DMS53 (cell line): ENCODE results near the gene CCDC83.
"Not testable (repeated sequence)": the region's sequence is repeated elsewhere in the genome, so short reads cannot be mapped to it uniquely, and the experiment has no call there.

ENCODE experiments used
- DNase-seq: peaks from one replicate; lab custom pipeline; 2025; lab: John Stamatoyannopoulos, UW

The CCDC83 gene

DNA sequence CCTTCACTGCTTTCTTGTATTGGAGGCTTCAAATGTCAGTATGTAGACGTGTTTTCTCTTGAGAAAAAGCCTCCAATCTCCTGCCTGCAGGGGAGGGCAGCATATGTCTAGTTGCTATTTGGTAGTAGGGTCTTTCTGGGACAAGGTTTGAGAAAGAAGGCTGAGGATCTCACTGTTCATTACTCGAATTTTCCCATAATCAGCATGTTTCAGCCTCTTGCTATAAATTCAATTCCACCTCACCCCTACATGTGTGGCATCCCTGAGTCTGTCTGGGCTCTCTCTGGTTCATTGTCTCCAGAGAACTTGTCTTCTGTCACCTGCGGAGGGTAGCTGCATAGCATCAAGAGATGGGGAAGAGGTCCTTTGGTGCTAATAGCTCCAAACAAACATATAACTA is 19.5 kb upstream of the CCDC83 start:
- DNase-seq: no peak

DNA sequence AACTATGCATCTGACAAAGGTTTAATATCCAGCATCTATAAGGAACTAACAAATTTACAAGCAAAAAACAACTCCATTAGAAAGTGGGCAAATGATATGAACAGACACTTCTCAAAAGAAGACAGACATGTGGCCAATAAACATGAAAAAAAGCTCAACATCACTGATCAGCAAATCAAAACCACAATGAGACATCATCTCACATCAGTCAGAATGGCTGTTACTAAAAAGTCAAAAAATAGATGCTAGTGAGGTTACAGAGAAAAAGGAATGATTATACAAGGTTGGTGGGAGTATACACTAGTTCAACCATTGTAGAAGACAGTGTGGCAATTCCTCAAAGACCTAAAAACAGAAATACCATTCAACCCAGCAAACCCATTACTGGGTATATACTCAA is 14.3 kb upstream of the CCDC83 start:
- DNase-seq: not testable (repeated sequence)

DNA sequence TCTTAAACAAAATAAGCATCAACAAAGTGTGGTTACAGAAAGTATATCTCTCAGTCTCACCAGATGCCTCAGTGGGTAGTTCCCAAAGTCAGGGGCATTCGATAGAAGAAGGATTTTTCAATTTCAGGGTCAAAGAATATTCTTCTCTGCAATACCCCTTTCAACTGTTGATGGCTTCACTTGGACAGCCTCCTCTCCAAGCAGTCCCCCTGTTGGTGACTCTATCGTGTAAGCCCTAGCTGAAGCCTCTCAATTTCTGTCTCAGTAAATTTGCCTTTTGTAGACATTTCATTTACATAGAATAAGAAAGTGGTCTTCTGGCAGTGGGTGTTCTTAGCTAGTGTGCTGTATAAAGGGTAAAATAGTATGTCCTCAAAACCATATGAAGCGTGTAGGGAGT is 11.3 kb upstream of the CCDC83 start:
- peak; percentile 36 for DNase-seq

DNA sequence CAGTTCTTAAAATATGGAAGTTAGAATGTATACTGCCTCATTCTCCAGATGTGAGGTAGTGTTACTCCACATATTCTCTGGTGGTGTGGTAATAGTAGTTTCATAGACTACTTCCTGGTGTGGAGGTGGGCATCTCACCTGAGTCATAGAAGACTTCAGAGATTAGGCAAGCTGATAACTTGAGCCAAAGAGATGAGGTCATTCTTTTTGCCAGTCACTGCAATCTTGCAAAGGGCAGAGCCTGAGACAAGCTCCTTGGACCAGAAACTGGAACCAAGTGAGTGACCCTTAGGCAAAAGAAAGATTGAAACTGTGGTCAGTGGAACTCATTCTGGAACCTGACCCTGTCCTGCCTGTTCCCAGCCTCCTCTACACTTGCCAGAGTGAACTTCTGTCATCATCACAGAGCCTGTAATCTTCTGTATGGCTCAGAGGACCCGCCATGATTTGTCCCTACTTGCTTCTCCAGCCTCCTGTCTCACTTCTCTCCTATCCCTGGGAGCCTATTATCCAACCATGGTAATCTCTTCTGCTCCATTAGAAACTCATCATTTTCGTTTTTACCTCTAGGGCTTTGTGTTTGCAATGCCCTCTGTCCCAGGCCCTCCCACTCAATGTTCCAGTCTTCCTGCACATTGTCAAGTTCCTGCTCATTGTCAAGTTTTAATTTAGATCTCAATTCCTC is 10.6 kb upstream of the CCDC83 start:
- DNase-seq: peak; percentile 82

DNA sequence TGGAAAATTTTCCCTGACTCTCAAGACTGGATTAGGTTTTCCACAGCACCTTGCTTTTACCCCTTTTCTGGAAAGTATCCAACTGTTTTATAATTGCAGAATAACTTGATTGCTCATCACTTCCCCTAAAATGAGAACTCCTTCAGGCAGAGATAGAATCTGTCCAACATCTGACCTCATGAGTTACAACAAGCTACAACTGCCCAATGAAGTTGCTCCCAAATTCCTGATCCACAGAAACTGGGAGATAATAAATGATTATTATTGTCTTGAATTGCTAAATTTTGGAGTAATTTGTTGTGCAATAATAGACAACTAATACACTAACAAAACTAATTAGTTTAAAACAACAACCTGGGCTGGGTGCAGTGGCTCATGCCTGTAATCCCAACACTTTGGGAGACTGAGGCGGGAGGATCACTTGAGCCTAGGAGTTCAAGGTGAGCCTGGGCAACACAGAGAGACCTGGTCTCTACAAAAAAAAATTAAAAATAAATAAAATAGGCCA is 10.0 kb upstream of the CCDC83 start:
- DNase-seq: no peak

DNA sequence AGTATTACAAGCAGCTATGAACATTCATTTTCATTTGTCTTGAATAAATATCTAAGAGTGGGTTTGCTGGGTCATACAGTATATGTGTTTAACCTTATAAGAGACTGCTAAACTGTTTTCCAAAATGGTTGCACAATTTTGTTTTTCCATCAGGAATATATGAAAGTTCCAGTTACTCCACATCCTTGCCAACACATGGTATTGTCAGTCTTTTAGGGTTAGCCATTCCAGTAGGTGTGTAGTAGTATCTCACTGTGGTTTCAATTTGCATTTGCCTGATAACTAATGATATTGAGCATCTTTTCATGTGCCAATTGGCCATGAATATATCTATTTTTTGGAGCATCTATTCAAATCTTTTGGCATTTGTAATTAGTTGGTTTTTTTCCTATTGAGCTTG is 7.7 kb upstream of the CCDC83 start:
- no peak for DNase-seq

DNA sequence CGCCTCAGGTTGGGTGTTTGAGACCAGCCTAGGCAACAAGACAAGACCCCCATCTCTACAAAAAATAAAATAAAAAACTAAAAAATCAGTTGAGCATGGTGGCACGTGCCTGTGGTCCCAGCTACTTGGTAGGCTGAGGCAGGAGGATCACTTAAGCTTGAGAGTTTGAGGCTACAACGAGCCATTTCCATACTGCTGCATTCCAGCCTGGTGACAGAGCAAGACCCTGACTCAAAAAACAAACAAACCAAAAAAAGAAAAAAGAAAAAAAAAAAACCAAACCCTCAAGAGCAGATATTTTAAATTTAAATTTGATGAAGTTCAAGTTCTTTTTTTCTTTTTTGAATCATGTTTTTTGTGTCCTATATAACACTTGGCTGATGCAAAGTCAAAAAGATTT is 7.2 kb upstream of the CCDC83 start:
- no peak for DNase-seq

DNA sequence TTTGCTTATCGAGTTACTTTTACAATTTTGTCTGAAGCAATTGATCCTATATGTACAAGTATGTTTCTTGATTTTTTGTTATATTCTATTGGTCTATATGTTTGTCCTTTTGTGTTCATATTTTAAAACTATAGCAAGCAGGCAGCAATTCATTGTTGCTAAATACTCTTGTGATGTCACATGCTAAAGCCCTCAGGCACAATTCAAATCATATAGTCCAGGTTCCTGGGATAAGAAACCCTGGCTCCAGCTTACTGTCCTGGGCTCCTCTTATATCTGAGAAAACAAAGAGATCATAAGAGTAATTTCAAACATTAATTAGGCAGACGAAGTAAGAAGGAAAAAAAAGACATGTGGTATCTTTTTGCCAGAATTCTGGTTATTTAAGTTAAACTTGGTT is 6.6 kb upstream of the CCDC83 start:
- DNase-seq: no peak

DNA sequence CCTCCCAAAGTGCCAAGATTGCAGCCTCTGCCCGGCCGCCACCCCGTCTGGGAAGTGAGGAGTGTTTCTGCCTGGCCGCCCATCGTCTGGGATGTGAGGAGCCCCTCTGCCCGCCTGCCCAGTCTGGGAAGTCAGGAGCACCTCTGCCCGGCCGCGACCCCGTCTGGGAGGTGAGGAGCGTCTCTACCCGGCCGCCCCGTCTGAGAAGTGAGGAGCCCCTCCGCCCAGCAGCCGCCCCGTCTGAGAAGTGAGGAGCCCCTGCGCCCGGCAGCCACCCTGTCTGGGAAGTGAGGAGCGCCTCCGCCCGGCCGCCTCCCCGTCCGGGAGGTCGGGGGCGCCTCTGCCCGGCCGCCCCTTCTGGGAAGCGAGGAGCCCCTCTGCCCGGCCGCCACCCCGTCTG is 2.4 kb upstream of the CCDC83 start:
- DNase-seq: not testable (repeated sequence)

DNA sequence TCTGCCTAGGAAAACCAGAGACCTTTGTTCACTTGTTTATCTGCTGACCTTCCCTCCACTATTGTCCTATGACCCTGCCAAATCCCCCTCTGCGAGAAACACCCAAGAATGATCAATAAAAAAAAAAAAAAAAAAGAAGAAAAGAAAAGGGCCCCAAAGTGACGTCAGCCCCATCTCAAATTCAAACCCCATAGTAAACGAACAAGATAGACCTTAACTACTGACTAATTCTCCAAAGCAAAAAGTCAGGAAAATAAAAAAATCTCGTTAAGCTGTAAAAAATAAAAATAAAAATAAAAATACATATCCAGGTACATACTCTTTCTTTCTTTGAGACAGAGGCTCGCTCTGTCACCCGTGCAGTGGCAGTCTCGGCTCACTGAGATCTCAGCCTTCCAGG is 1.6 kb upstream of the CCDC83 start:
- DNase-seq: not testable (repeated sequence)

DNA sequence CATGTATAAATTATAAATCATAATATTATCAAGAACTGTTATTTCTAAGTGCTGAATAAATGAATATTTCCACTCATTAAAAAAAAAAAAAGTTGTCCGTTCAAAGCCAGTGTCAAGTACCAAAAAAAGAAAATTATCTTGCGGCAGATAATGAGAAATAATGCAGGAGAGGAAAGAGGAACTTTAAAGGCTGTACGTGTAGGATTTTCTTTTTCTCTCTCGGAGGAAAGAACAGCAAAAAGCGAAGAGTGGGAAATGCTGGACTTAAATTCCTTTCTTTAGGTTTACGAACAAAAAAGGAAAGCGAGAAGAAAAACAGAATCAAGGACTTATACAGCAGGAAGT is 999 bp upstream of the CCDC83 start:
- DNase-seq: no peak

DNA sequence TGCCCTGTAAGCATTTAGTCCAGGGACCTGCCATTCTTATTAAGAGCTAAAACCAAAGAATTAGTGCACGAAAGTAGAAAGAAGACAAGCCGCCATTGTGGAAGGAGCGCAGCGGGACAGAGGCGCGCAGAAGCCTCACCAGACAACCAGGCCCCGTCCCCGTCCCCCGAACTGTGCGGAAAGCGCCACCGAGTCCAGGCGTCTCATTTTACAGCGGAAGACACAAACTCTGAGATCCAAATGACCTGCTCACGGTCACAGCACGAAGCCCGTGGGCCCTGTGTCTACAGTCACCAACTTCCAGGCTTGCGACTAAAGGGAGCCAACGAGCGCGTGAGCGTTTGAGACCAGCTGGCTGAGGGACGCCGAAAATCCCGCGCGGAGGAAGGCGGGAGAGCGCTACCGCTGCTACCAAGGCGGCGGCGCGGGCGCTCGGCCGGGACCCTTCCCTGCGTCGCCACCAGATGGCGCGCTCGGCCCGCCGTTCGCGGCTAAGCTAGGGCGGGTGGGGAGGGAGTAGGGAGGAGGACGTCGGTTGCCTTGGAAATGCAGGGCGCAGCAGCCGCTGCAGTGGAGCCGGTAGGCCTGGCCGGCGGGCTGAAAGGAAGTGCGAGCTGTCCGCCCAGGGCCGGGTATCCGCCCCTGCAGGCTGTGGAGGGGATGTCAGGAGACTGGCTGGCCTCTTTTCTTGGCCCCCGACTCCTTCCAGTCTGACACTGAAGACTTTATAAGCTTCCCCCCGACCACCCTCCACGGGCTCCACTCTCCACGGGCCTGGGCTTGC is 434 bp upstream of the CCDC83 start:
- DNase-seq: peak; percentile 100

DNA sequence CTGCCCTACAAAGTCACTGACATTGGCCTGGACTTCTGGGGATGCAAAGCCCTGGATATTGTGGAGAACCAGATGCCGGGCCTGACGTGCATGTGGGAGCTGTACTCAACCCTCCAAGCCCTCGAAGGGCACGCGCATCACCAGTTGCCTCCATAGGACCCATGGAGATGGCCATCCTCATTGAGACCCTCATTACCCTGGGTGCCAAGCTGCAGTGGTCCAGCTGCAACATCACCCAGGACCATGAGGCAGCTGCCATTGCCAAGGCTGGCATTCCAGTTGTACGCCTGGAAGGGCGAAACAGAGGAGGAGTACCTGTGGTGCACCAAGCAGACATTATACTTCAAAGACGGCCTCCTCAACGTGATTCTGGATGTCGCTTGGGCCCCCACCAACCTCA is 1.9 kb downstream of the CCDC83 start:
- DNase-seq: no peak

DNA sequence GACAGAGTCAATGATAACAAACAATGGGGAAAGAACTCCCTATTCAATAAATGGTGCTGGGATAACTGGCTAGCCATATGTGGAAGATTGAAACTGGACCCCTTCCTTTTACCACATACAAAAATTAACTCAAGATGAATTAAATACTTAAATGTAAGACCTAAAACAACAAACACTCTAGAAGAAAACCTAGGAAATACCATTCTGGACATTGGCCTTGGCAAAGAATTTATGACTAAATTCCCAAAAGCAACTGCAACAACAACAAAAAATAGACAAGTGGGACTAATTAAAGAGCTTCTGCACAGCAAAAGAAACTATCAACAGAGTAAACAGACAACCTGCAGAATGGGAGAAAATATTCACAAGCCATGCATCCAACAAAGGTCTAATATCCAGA is 4.4 kb downstream of the CCDC83 start:
- not testable (repeated sequence) for DNase-seq

DNA sequence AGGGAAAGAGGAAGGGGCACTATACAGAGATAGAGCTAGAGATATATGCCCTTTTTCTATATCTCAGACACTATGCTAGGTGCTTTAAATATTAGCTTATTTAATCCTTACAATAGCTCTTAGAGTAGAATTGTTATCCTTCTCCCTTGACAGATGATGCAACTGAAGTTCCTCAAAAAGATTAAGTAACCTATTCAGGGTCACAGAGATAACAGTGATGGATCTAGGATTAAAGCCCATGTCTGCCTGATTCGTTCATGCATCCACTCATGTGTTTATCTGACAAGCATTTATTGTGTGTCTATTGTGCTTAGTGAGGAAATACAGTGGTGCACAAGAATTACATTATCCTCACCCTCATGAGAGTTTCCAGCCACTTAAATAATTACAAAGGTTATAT is 8.7 kb downstream of the CCDC83 start:
- DNase-seq: no peak

DNA sequence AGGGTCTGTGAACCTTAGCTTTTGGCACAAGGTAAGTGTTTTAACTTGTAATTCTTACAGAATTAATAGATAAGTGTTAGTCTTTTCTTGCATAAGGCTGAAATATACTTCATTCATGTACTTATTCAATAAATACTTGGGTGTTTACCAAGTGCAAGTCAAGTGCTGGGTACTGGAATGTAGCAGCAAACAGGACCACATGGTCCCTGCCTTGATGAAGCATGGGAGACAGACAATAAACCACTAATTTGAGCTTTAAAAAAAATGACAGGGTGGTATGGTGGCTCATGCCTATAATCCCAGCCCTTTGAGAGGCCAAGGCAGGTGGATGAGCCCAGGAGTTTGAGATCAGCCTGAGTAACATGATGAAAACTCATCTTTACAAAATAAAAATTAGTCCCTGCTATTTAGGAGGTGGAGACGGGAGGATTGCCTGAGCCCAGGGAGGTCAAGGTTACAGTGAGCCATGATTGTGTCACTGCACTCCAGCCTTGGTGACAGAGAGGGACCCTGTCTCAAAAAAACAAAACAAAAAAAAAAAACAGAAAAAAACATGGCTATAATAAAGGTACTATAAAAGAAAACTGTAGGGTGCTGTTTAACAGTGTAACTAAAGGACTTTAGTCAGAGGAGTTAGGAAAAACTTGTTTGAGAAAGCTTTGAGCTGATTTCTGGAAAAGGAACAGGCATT is 11.1 kb downstream of the CCDC83 start:
- DNase-seq: no peak

DNA sequence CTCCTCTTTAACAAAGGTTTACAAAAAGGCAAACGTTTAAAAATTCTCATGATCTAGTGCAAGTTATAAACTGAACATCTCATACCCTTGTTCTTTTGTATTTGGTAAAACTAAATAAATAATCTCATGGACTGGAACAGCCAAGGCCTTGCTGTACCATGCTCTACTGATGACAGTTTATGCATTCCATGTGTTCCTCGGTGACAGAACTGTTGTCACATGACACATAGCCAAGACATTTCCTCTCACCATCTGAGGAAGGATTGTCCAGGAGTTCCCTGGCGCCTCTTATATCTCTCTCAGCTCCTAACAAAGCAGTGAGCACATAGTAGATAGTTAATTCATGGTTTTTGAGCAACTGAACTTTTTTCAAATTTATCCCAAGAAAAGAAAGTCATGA is 12.6 kb downstream of the CCDC83 start:
- DNase-seq: no peak

DNA sequence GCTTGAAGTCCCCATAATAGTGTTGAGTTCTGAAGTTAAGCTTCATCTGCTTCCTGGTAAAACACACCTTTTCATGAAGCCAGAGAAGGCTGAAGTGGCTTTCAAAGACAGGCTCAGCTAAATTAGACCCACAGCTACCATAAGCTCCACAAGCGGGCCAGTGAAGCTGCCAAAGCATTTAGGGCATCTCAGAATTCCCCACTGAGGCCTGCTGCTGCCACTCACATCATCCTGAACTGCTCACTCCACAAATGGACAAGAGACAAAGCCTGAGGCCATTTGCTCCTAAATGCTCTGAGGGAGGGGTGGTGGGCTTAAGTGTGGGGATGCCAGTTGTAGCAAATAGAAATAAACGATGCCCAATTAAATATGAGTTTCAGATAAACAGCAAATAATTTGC is 14.6 kb downstream of the CCDC83 start:
- DNase-seq: no peak

DNA sequence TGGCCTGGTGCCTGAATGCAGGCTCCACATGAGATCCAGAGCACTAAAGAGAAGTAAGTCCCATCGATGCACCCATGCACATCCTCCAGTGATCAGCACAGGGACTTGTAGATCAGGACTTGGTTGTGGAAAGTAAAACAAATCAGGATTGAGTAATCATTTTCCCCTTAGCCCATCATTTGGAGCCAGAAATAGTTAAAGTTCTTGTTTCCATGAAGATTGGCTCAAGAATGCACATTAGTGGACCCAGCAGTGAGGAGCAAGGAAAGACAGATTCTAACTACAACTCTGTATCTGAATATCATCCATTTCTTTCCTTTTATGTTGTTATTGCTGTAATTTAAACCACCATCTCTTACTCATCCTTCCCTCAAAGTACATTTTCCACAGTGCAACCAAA is 19.1 kb downstream of the CCDC83 start:
- no peak for DNase-seq

DNA sequence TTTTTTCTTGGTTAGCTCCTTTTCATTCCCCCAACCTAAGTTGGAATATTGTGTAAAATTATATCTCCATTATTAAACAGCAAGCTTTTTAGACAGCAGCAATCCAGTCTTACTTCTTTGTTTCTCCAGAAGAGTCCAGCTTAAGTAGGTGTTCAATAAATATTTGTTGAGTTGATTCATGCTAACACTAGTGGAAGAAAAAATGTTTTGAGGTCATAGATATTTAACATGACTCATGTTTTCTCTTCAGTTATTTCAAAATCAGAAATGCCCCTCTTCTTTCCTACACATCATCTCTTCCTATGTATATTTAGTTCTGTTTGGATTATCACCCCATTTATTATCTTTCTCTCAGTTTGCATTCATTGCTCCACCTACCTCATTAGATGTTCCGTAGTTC is 20.3 kb downstream of the CCDC83 start:
- peak; percentile 89 for DNase-seq

DNA sequence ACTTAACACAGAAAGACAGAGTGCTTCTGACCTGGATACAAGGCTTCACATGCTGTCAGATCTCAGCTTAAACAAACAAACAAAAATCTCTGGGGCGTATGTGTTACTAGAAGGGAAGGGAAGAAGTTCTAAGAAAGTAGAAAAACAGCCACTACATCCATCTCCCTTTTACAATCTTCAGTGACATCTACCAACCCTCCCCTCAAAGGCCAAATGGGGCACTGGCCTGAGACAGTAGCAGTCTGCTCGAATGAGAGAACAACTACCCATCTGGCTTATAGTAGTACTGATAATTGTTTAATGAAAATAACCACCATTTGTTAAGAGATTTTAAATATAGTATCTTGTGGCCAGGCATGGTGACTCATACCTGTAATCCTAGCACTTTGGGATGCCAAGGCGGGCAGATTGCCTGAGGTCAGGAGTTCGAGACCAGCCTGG is 29.4 kb downstream of the CCDC83 start:
- DNase-seq: peak; percentile 26

DNA sequence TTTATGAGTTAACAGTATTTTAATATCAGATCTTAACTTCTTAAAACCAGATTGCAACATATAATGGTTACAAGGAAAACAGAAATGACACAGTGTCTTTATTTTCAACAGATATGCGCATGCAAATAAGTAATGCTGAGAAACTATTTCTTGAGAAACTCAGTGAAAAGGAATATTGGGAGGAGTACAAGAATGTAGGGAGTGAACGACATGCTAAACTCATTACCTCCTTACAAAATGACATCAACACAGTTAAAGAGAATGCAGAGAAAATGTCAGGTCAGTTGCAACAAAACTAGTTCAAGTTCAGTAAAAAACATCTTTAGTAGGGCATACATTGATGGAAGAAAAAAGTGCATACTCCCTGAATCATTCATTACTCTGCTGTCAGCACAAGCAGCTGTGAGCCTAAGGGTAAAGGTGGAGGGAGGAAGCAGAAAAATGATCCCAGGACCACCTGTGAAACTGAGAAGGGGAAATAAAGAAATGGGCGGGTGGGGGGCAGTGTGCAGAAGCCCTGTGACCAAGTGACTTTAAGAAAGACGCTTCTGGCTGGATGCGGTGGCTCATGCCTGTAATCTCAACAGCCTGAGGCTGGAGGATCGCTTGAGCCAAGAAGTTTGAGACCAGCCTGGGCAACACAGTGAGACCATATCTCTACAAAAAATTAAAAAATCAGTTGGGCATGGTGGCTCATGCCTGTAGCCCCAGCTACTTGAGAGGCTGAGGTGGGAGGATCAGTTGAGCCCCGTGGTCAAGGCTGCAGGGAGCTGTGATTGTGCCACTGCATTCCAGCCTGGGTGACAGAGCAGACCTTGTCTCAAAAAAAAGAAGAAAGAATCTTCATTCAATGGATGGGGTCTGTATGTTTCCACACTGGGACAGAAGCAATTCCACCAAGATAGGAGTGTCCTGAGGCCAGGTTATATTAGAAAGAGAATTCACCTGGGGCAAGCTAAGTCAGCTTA is 31.2 kb downstream of the CCDC83 start:
- DNase-seq: no peak
